Subcutaneous abdominal adipose tissue (tissue), 5 donors: Measurements from ENCODE around the gene ATP6V0D1.

Experiments
- H3K27ac ChIP-seq: one replicate; pipeline ENCODE4 v1.7.0; 2013; ENCODE audit warnings: low read depth, mild to moderate bottlenecking, inconsistent platforms, low read length, moderate library complexity
- H3K27me3 ChIP-seq, 5 donors: one replicate each; pipeline ENCODE4 v1.7.0; 2013; ENCODE audit warnings: low read length in 5 of 5, inconsistent platforms in 1 of 5; ENCODE audit not compliant: control insufficient read depth in 5 of 5, insufficient read depth in 4 of 5
- H3K36me3 ChIP-seq, 5 donors: one replicate each; pipeline ENCODE4 v1.7.0; 2013; ENCODE audit warnings: low read length in 5 of 5; ENCODE audit not compliant: control insufficient read depth in 5 of 5, insufficient read depth in 5 of 5
- H3K4me1 ChIP-seq, 5 donors: one replicate each; pipeline ENCODE4 v1.7.0; 2013; ENCODE audit warnings: low read length in 5 of 5, mild to moderate bottlenecking in 3 of 5, moderate library complexity in 1 of 5; ENCODE audit not compliant: control insufficient read depth in 5 of 5, insufficient read depth in 5 of 5
- H3K4me3 ChIP-seq, 5 donors: one replicate each; pipeline ENCODE4 v1.7.0; 2013; ENCODE audit warnings: low read length in 5 of 5, low read depth in 1 of 5
- H3K9ac ChIP-seq, 5 donors: one replicate each; pipeline ENCODE4 v1.7.0; 2013; ENCODE audit warnings: low read length in 5 of 5, mild to moderate bottlenecking in 4 of 5, moderate library complexity in 3 of 5
- H3K9me3 ChIP-seq, 5 donors: one replicate each; pipeline ENCODE4 v1.7.0; 2013; ENCODE audit warnings: low read length in 5 of 5; ENCODE audit not compliant: control insufficient read depth in 5 of 5
- donor health status: healthy.
- donor health status: healthy.
- donor health status: healthy.
- donor health status: healthy.
- donor health status: healthy.

ATP6V0D1 gene

DNA sequence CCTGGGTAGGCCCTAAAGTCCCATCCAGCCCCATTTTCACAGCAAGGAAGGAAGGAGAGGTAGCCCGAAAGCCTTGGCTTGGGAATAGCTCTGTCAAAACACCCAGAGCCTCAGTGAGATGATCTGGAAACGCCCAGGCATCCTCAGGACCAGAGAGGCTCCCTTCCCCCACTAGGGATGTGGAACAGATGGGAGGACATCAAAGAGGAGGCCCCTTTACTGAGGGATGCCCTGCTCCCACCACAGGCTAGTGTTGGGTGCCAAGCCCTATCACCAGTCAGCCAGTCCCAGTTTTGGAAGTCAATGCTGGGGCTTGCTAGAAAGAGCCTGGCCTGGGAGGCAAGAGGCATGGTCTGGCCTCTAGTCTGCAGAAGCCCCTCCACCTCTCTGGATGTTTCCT, 92.4 kb downstream of the ATP6V0D1 start:
- Histone ChIP-seq H3K9ac (no peak overlapping the region), H3K36me3 (peaks cover 0 to 14% (median 0%) of the 10 kb centered on the region in 5 donors), H3K27ac (no peak overlapping the region), H3K4me1 (peaks cover 2 to 44% (median 36%) of the 10 kb centered on the region in 5 donors), H3K4me3 (no peak overlapping the region), H3K27me3 (peaks cover 0 to 25% (median 9%) of the 10 kb centered on the region in 5 donors), H3K9me3 (no peaks in the 10 kb centered on the region)

DNA sequence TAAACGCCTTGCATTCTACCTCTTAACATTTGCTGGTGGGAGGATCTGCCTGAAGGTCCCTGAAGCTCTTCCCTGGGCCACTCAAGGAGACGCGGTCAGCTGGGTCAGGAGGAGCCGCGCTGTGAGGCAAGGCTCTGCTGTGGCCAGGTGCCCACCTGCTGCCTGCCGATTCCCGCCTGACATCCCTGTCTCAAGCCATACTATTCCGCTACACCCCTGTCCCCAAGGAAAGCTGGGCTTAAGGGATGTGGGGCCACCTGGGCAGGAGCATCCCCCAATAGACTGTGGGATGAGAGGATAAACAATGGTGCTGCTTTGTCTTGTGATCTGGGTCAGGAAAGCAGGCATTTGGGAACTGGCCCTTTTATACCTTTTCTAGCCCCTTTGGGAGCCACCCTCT, 92.8 kb downstream of the ATP6V0D1 start:
- no peak overlapping the region for H3K4me3 ChIP-seq
- peaks cover 0 to 14% (median 0%) of the 10 kb centered on the region in 5 donors for H3K36me3 ChIP-seq
- H3K9me3 ChIP-seq, result no peaks in the 10 kb centered on the region
- no peak overlapping the region for H3K27ac ChIP-seq
- no peak overlapping the region for H3K9ac ChIP-seq
- peaks cover 0 to 25% (median 9%) of the 10 kb centered on the region in 5 donors for H3K27me3 ChIP-seq
- H3K4me1 ChIP-seq, result peaks cover 2 to 42% (median 33%) of the 10 kb centered on the region in 5 donors
